Cardiac fibroblast (primary cell): ENCODE measurements around the gene MPPED1.

Experiments
- DNase-seq, 2 donors: peaks; one replicate each; pipeline versions ENCODE4 v3.0.0 to v3.0.0-alpha.2; 2010; ENCODE audit warnings: low read depth in 2 of 2
- H3K4me3 ChIP-seq, 2 donors: replicated peaks in 1 of 2; 1 replicate in 1 of 2; 2 replicates in 1 of 2; pipeline ENCODE4 v1.5.1; 2011; ENCODE audit warnings: low read depth in 2 of 2, low read length in 2 of 2, mild to moderate bottlenecking in 2 of 2, moderate library complexity in 1 of 2
- TF ChIP-seq, protein P1 (sequence below): IDR thresholded peaks from one replicate; pipeline ENCODE4 v1.5.1; 2011; ENCODE audit warnings: low read depth, mild to moderate bottlenecking, low read length, inconsistent platforms

Gene MPPED1

DNA sequence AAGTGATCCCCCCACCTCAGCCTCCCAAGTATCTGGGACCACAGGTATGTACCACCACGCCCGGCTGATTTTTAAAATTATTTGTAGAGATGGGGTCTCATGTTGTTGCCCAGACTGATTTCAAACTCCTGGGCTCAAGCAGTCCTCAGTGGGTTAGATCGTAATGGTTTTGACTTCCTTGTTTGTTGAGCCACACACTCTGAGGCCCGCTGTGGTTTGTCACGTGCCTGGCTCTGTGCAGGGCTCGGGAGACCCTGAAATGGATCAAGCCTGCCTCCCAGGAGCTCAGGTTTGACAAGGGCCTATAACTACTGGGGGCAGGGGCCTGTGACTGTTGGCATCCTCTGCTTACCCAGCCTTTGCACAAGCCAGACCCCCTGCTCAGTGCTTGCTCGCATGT lies 68.1 kb downstream of the MPPED1 start:
- DNase-seq, result no peak
- TF ChIP-seq, protein P1, sequence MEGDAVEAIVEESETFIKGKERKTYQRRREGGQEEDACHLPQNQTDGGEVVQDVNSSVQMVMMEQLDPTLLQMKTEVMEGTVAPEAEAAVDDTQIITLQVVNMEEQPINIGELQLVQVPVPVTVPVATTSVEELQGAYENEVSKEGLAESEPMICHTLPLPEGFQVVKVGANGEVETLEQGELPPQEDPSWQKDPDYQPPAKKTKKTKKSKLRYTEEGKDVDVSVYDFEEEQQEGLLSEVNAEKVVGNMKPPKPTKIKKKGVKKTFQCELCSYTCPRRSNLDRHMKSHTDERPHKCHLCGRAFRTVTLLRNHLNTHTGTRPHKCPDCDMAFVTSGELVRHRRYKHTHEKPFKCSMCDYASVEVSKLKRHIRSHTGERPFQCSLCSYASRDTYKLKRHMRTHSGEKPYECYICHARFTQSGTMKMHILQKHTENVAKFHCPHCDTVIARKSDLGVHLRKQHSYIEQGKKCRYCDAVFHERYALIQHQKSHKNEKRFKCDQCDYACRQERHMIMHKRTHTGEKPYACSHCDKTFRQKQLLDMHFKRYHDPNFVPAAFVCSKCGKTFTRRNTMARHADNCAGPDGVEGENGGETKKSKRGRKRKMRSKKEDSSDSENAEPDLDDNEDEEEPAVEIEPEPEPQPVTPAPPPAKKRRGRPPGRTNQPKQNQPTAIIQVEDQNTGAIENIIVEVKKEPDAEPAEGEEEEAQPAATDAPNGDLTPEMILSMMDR, result no peak
- no peak overlapping the region for H3K4me3 ChIP-seq

DNA sequence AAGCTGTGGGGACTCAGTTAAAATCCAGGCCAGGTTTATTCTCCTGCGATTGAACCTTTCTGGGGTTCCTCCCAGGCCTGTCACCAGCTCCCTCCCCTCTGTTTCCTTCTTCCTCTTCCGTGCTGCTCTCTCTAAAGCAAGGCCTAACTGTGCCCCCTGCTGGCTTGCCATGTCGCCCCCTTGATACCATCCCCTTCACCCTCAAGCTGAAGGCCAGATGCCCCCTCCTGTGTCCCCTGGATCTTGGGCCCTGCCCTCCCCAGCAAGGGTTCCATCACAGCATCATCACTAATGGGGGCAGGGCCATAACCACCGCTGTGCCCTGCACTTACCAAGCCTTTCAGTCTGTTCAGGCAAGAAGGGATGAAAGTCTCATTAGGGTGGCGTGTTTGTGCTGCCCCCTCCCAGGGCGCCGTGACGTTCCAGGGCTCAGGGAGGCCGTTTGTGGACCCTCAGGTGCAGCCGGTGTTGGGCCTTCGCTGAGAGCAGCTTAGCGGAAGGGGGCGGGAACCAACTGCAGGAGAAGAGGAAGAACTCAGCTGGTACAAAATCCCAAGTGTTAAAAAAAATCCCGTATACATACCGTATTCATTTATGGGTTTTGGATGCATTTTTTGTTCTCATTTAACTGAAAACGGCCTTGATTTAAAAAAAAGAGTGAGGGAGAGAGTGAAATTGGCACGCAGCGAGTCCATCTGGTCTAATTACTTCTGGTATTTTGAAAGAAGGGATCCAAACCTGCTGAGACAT lies 69.9 kb downstream of the MPPED1 start:
- DNase-seq, result no peak
- TF ChIP-seq, protein P1, result no peak
- H3K4me3 ChIP-seq, result no peak overlapping the region

DNA sequence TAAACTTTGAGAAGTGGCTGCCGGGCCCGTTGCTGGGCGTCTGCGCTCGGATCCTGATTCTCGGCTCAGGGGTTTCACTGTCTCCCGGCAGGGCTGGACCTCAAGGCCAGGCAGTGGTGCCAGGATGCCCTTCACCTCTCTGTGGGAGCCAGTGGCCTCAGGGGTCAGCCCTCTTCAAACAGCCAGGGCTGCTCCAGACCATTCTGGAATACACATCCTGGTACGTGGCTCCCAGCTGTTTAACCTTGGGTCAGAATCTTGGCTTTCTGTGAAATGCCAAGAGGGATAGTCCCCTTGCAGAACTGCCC lies 70.5 kb downstream of the MPPED1 start:
- TF ChIP-seq, protein P1, result no peak
- DNase-seq, result no peak
- no peak overlapping the region for H3K4me3 ChIP-seq

DNA sequence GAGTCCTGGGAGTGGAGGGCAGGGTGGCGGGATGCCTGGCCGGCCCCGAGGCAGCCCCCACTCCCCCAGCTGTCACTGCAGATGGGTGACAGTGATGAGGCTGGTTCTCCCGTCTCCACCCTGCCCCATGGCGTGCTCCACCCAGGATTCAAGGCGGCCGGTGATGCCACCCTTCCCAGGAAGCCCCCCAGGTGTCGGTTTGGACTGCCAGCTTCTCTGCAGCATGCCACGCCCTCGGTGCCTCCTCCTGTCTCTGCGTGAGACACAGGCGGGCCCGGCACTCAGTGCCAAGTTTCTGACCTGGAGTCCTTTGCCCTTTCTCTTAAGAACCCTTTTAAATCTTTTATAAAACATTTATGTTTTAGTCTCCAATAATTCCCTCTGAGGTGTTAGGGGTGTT lies 71.5 kb downstream of the MPPED1 start:
- TF ChIP-seq, protein P1, result no peak
- DNase-seq, result no peak

DNA sequence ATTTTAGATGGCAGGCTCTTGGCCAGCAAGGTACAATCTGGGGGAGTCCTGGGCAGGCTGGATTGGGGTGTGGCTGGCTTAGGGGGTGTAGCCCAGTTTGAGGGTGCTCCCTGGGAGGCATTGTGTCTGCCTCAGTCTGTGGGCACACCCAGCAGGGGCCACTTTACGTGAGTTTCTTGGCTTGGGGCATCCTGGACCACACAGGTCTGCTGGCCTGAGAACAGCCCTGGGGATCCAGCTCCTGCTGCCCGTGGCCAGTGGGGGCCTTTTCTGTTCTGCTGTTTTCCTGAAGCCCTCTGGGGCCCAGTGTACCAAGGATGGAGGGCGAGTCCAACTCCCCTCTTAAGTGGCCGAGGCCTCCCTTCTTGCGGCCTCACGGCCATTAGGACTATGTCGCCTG lies 71.9 kb downstream of the MPPED1 start:
- no peak overlapping the region for H3K4me3 ChIP-seq
- TF ChIP-seq, protein P1, result no peak
- no peak for DNase-seq

More for the DNA sequence above, 71.5 kb downstream of the MPPED1 start:
- no peak overlapping the region for H3K4me3 ChIP-seq

DNA sequence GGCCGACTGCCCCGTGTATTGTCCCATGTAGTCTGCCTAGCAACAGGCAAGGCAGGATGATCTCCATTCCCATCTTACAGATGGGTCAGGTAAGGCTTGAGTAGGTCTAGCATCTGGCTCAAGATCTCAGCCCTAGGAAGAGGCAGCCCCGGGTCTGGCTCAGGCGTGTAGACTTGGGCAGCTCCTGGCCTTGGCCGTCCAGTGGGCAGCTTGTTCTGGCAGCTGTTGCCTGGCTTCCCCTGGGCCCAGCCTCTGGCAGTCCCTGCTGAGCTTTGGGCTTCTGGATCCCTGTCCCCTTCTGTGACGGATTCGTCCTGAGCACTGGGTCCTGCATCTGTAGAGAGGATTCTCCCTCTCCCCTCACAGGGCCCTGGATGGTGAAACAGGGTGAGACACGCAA lies 72.4 kb downstream of the MPPED1 start:
- no peak for DNase-seq
- TF ChIP-seq, protein P1, result no peak
- no peak overlapping the region for H3K4me3 ChIP-seq
